Karpas-422 (cell line): Measurements from ENCODE around the gene NUDT1. TPM values are rescaled to one million over a fixed set of nuclear protein-coding genes. Genes with fewer than 3 reads are reported as not detected.

Experiments
- DNase-seq: peaks from one replicate; pipeline ENCODE4 v3.0.0-alpha.2; 2015
- H2AFZ ChIP-seq: fragments of 200-600 bp; sonication (generic); 2 replicates; pipeline ENCODE4 v1.6.1; 2014; ENCODE audit warnings: antibody characterized with exemption, low read length, mixed read lengths
- H3K27ac ChIP-seq: fragments of 200-600 bp; sonication (generic); 2 replicates; pipeline ENCODE4 v1.5.1; 2014; ENCODE audit warnings: mild to moderate bottlenecking, low read length, moderate library complexity
- H3K27me3 ChIP-seq: fragments of 200-600 bp; sonication (generic); 2 replicates; pipeline ENCODE4 v1.6.1; 2014; ENCODE audit warnings: low read length, mixed read lengths
- H3K36me3 ChIP-seq: fragments of 200-600 bp; sonication (generic); 2 replicates; pipeline ENCODE4 v1.6.1; 2014; ENCODE audit warnings: low read length, mixed read lengths; ENCODE audit not compliant: insufficient read depth
- H3K4me1 ChIP-seq: fragments of 200-600 bp; sonication (generic); 2 replicates; pipeline ENCODE4 v1.6.1; 2014; ENCODE audit warnings: mild to moderate bottlenecking, low read length, mixed read lengths
- H3K4me2 ChIP-seq: fragments of 200-600 bp; sonication (generic); 2 replicates; pipeline ENCODE4 v1.6.1; 2014; ENCODE audit warnings: low read length, low read depth, mild to moderate bottlenecking; ENCODE audit not compliant: poor library complexity, severe bottlenecking
- H3K4me3 ChIP-seq: fragments of 200-600 bp; sonication (generic); 2 replicates; pipeline ENCODE4 v1.5.1; 2014; ENCODE audit warnings: mild to moderate bottlenecking, antibody characterized with exemption, low read length, mixed read lengths
- H3K79me2 ChIP-seq: fragments of 200-600 bp; sonication (generic); 2 replicates; pipeline ENCODE4 v1.6.1; 2014; ENCODE audit warnings: mild to moderate bottlenecking, low read length, mixed read lengths
- H3K9ac ChIP-seq: fragments of 200-600 bp; sonication (generic); 2 replicates; pipeline ENCODE4 v1.6.0; 2014; ENCODE audit warnings: low read length
- H3K9me2 ChIP-seq: fragments of 200-600 bp; sonication (generic), shearing (Covaris generic); replicated peaks from 2 replicates; pipeline ENCODE4 v1.6.0; 2014; ENCODE audit warnings: mild to moderate bottlenecking, low read length, moderate library complexity; ENCODE audit not compliant: insufficient read depth
- H3K9me3 ChIP-seq: fragments of 300-700, 200-600 bp; sonication (generic); 2 replicates; pipeline ENCODE4 v1.6.1; 2014; ENCODE audit warnings: low read length, mixed read lengths
- H4K20me1 ChIP-seq: fragments of 200-600 bp; sonication (generic); 2 replicates; pipeline ENCODE4 v1.6.1; 2014; ENCODE audit warnings: mild to moderate bottlenecking, antibody characterized with exemption, low read length, low read depth; ENCODE audit not compliant: insufficient read depth
- total RNA-seq: library from RNA; depleted of rRNA; stranded (reverse); fragments of >200 nt; shearing (Covaris generic); gene quantifications from 2 replicates; pipeline ENCODE4 v1.2.3, GENCODE V29; 2014; ENCODE audit warnings: low replicate concordance

NUDT1 gene
- total RNA-seq, 1 experiment from 2014 or later, result 45.3 TPM

DNA sequence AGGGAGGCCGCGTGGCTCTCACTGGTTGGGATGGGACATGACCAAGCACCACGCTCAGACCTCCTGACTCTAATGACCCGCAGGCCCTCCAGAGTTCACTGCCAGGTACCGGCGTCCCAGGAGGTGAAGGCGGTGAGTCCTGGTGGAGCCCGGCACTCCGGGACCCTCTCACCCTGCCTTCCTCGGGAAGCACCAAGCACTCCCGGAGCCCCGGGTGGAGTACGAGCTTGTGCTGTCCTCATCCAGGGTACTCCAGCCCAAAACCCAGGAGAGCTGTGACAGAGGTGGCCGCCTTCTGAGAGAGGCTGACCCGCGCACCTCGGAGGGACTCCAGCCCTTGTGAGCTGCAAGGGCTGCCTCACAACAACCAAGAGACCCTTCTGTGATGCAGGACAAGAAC, 18.7 kb upstream of the NUDT1 start:
- H3K36me3 ChIP-seq, result peaks cover 16% of the 10 kb centered on the region

DNA sequence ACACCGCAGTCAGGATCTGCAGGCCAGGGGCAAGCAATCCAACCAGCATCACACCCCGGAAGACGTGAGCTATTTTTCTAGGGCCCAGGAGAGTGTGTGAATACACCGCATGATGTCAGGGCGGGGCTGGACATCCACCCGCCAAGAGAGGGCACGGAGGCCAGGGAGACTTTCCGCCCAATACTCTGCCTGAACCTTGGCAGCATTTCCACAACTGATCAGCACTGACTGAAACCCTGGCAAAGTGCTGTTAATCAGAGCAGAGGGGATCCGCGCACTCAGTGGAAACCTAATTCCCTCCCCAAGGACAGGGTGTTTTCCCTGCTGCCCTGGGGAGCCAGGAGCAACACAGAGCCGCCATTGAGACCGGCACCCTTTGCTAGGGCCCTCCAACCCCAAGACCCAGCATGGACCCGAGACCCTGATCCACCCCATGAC, 17.5 kb upstream of the NUDT1 start:
- no peak for DNase-seq
- H3K9me2 ChIP-seq, result no peaks in the 10 kb centered on the region
- no peak overlapping the region for H3K9ac ChIP-seq
- H3K27me3 ChIP-seq, result no peaks in the 10 kb centered on the region
- no peaks in the 10 kb centered on the region for H3K4me1 ChIP-seq
- H3K79me2 ChIP-seq, result peaks cover 33% of the 10 kb centered on the region
- no peaks in the 10 kb centered on the region for H3K9me3 ChIP-seq
- H4K20me1 ChIP-seq, result no peaks in the 10 kb centered on the region
- H3K4me2 ChIP-seq, result no peak overlapping the region
- no peak overlapping the region for H3K4me3 ChIP-seq
- no peak overlapping the region for H2AFZ ChIP-seq
- H3K36me3 ChIP-seq, result peaks cover 16% of the 10 kb centered on the region
- H3K27ac ChIP-seq, result no peak overlapping the region

More for the DNA sequence above, 18.7 kb upstream of the NUDT1 start:
- H3K27me3 ChIP-seq, result no peaks in the 10 kb centered on the region
- H3K27ac ChIP-seq, result no peak overlapping the region
- no peak for DNase-seq
- no peak overlapping the region for H2AFZ ChIP-seq
- no peaks in the 10 kb centered on the region for H3K9me2 ChIP-seq
- H4K20me1 ChIP-seq, result no peaks in the 10 kb centered on the region
- peaks cover 25% of the 10 kb centered on the region for H3K79me2 ChIP-seq
- H3K9ac ChIP-seq, result no peak overlapping the region
- no peaks in the 10 kb centered on the region for H3K9me3 ChIP-seq
- no peaks in the 10 kb centered on the region for H3K4me1 ChIP-seq
- H3K4me3 ChIP-seq, result no peak overlapping the region
- no peak overlapping the region for H3K4me2 ChIP-seq

DNA sequence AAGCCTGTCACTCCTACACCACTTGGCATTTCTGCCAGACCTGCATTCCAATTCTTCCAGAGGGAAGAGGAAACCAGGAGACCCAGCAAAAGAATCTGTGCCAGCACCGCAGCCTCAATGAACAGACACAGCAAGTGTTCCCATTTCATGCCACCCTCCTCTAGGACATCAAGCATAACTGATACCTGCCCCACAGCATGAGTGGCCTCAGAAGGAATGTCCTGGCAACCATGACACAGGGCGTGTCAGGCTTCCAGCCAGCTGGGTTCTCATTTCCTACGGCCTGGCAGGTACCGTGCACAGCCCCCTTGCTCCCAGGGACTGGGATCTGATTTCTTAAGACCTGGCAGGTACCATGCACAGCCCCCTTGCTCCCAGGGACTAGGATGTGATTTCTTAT, 17.1 kb upstream of the NUDT1 start:
- H3K4me2 ChIP-seq, result no peak overlapping the region
- H3K27ac ChIP-seq, result no peak overlapping the region
- H2AFZ ChIP-seq, result no peak overlapping the region
- no peaks in the 10 kb centered on the region for H3K9me2 ChIP-seq
- no peak for DNase-seq
- no peak overlapping the region for H3K4me3 ChIP-seq
- H4K20me1 ChIP-seq, result no peaks in the 10 kb centered on the region
- H3K9ac ChIP-seq, result no peak overlapping the region
- peaks cover 16% of the 10 kb centered on the region for H3K36me3 ChIP-seq
- H3K79me2 ChIP-seq, result peaks cover 37% of the 10 kb centered on the region
- H3K9me3 ChIP-seq, result no peaks in the 10 kb centered on the region
- no peaks in the 10 kb centered on the region for H3K27me3 ChIP-seq
- H3K4me1 ChIP-seq, result no peaks in the 10 kb centered on the region

DNA sequence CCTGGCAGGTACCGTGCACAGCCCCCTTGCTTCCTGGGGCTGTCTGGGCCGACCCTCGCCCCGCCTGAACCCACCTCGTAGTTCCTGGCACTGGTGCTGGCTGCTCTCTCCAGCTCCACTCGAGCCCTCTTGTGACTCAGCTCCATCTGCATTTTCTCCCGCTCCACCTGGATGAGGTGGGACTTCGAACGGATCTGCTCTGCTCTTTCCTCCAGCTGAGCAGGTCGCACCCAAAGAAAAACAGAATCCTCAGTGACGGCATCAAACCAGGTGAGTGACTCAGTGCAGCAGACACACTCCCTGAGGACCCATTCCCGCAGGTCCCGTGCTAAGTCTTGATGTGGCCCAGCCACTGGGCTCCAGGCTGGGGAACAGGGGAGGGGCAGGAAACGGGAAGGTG, 16.7 kb upstream of the NUDT1 start:
- H3K9me2 ChIP-seq, result no peaks in the 10 kb centered on the region
- H2AFZ ChIP-seq, result no peak overlapping the region
- DNase-seq, result no peak
- no peaks in the 10 kb centered on the region for H3K27me3 ChIP-seq
- no peaks in the 10 kb centered on the region for H4K20me1 ChIP-seq
- H3K4me3 ChIP-seq, result no peak overlapping the region
- H3K4me2 ChIP-seq, result no peak overlapping the region
- no peak overlapping the region for H3K9ac ChIP-seq
- H3K79me2 ChIP-seq, result peaks cover 41% of the 10 kb centered on the region
- no peaks in the 10 kb centered on the region for H3K9me3 ChIP-seq
- H3K4me1 ChIP-seq, result no peaks in the 10 kb centered on the region
- no peak overlapping the region for H3K27ac ChIP-seq
- H3K36me3 ChIP-seq, result peaks cover 16% of the 10 kb centered on the region

DNA sequence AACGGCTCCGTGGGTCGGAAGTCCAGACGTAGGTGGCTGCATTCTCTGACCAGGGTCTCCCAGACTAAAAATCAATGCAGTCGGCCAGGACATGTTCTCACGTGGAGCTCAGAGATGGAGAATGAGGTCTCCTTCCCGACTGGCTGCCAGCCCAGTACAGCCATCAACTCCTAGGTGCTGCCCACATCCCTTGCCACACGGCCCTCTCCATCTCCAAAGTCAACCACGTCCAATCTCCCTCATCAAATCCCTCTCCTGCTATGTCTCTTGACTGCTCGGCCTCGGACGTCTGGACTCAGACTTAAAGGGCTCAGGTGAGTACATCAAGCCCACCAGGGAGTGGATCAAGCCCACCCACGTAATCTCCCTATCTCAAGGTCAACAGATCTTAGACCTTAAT, 16.2 kb upstream of the NUDT1 start:
- DNase-seq, result no peak
- Histone ChIP-seq H4K20me1 (no peaks in the 10 kb centered on the region), H3K9ac (no peak overlapping the region), H3K27me3 (no peaks in the 10 kb centered on the region), H3K36me3 (peaks cover 16% of the 10 kb centered on the region), H3K27ac (no peak overlapping the region), H3K9me2 (no peaks in the 10 kb centered on the region), H3K4me2 (no peak overlapping the region), H3K4me1 (peaks cover 1% of the 10 kb centered on the region), H3K9me3 (no peaks in the 10 kb centered on the region), H2AFZ (no peak overlapping the region), H3K4me3 (no peak overlapping the region), H3K79me2 (peaks cover 46% of the 10 kb centered on the region)

DNA sequence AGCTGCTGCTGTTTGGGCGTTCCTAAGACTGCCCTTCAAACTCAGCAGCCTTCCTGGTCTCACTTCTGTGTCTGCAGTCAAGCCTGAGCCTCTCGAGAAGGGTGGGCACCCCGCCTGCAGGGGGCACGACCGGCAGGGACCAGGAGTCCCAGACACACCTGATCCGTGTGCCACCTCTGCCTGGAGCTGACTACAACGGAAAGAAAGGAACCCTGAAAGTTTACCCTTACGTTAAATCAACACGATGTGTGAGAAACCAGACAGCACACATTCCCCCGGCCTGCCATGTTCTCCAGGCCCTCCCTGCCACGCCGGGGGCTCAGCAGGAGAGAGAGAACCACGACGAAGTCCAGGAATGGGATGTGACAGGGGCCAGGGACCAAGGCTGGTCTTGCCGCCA, 14.3 kb upstream of the NUDT1 start:
- H3K79me2 ChIP-seq, result peaks cover 61% of the 10 kb centered on the region

DNA sequence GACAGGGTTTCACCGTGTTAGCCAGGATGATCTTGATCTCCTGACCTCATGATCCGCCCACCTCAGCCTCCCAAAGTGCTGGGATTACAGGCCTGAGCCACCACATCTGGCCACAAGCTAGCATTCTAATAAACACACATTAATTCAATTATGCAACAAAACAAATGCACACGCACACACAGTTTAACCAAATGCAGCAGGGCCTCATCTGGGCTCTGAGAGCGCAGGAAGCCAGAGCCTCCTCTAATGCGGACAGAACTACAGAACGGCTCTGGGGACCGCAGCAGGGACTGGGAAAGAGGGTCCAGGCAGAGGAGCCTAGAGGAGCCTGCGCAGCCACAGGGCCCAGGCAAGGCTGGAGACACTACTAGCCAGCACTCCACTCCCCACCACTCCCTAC, 13.1 kb upstream of the NUDT1 start:
- H2AFZ ChIP-seq, result no peak overlapping the region
- peaks cover 16% of the 10 kb centered on the region for H3K36me3 ChIP-seq
- DNase-seq, result no peak
- H3K4me2 ChIP-seq, result no peak overlapping the region
- H3K9me3 ChIP-seq, result no peaks in the 10 kb centered on the region
- no peak overlapping the region for H3K9ac ChIP-seq
- H3K27ac ChIP-seq, result no peak overlapping the region
- peaks cover 19% of the 10 kb centered on the region for H3K4me1 ChIP-seq
- peaks cover 9% of the 10 kb centered on the region for H4K20me1 ChIP-seq
- no peaks in the 10 kb centered on the region for H3K9me2 ChIP-seq
- H3K79me2 ChIP-seq, result peaks cover 61% of the 10 kb centered on the region
- H3K27me3 ChIP-seq, result no peaks in the 10 kb centered on the region
- H3K4me3 ChIP-seq, result no peak overlapping the region

More for the DNA sequence above, 14.3 kb upstream of the NUDT1 start:
- Histone ChIP-seq H3K4me2 (no peak overlapping the region), H3K27me3 (no peaks in the 10 kb centered on the region), H2AFZ (no peak overlapping the region), H3K9me2 (no peaks in the 10 kb centered on the region), H3K4me3 (no peak overlapping the region), H4K20me1 (peaks cover 6% of the 10 kb centered on the region), H3K4me1 (peaks cover 12% of the 10 kb centered on the region), H3K9me3 (no peaks in the 10 kb centered on the region), H3K27ac (no peak overlapping the region), H3K36me3 (peaks cover 16% of the 10 kb centered on the region), H3K9ac (no peak overlapping the region)
- DNase-seq, result no peak

DNA sequence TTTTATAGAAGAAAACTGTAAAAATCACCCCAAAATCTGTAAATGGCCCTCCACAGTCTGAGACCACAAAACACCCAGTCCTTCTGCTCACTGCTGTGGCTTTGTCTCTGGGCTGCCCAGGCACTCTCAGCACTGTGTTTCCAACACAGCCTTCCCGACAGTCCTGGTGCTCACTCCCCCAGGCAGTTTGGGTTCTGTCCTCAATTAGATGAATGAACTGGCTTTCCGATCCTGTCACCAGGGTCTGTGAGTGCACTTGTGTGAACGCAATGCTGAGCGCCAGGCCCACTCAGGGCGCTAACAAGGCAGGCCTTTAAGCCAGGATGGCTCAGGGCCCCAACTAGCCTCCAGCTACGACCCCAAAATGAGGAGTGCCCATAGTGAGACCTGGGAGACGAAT, 12.6 kb upstream of the NUDT1 start:
- no peak for DNase-seq
- Histone ChIP-seq H3K36me3 (peaks cover 16% of the 10 kb centered on the region), H3K4me2 (no peak overlapping the region), H3K27ac (no peak overlapping the region), H3K27me3 (no peaks in the 10 kb centered on the region), H3K9me2 (no peaks in the 10 kb centered on the region), H3K9me3 (no peaks in the 10 kb centered on the region), H3K4me1 (peaks cover 20% of the 10 kb centered on the region), H3K9ac (no peak overlapping the region), H3K79me2 (peaks cover 57% of the 10 kb centered on the region), H3K4me3 (no peak overlapping the region), H2AFZ (no peak overlapping the region), H4K20me1 (peaks cover 9% of the 10 kb centered on the region)

DNA sequence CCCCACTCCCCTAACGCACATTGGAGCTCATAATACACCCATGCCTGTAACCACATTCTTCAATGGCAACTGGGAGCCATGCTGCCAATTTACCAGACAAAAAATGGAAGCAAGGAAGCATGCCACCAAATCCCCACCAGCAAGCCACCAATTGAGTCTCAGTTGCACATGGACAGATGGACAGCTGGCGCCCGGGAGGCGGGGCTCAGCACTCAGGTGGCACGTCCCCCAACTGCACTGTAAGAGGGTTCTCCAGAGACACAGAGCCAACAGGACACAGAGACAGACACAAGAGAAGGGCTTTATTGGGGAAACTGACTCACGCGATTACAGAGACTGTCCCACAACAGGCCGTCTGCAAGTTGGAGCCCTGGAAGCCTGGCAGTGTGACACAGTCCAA, 11.8 kb upstream of the NUDT1 start:
- H3K9ac ChIP-seq, result no peak overlapping the region

More for the DNA sequence above, 11.8 kb upstream of the NUDT1 start:
- no peak for DNase-seq
- no peaks in the 10 kb centered on the region for H3K9me2 ChIP-seq
- peaks cover 20% of the 10 kb centered on the region for H3K36me3 ChIP-seq
- no peaks in the 10 kb centered on the region for H3K9me3 ChIP-seq
- peaks cover 55% of the 10 kb centered on the region for H3K79me2 ChIP-seq
- H2AFZ ChIP-seq, result no peak overlapping the region
- H3K4me1 ChIP-seq, result peaks cover 20% of the 10 kb centered on the region
- no peak overlapping the region for H3K4me2 ChIP-seq
- H3K27ac ChIP-seq, result no peak overlapping the region
- no peaks in the 10 kb centered on the region for H3K27me3 ChIP-seq
- peaks cover 9% of the 10 kb centered on the region for H4K20me1 ChIP-seq
- H3K4me3 ChIP-seq, result no peak overlapping the region
